IMR-90 (cell line): ENCODE results near the gene GRIK1. TPM values are rescaled to one million over a fixed set of nuclear protein-coding genes. Genes with fewer than 3 reads are reported as not detected.

ENCODE experiments used
- ATAC-seq: fragments of 200-7000 bp; cut with Tn5 transposase; 2 replicates; pipeline ENCODE4 v1.9.1; 2020; ENCODE audit warnings: low read depth, mild to moderate bottlenecking, moderate library complexity
- BruUV-seq: library from RNA; stranded (reverse); fragments of 400-500 nt; replicated peaks from 2 replicates; lab custom pipeline; 2021; lab: Mats Ljungman, UMichigan
- CTCF ChIA-PET: fragments of 300-600 bp; formaldehyde crosslinking; extraction: SDS; loops from one replicate; lab custom pipeline; 2021; ENCODE audit warnings: antibody characterized with exemption; lab: Yijun Ruan, JAX
- POLR2A ChIA-PET: fragments of 300-600 bp; sonication (Branson Sonifier 250); formaldehyde crosslinking; loops from one replicate; lab custom pipeline; 2022; ENCODE audit warnings: antibody characterized with exemption; ENCODE audit not compliant: unreplicated experiment; lab: Charles Lee
- DNase-seq: peaks from one replicate; pipeline ENCODE4 v3.0.0; 2013
- H2AFZ ChIP-seq: replicated peaks from 2 replicates; pipeline ENCODE3; 2013; ENCODE audit warnings: low read length, mild to moderate bottlenecking; ENCODE audit not compliant: poor library complexity
- H2AK5ac ChIP-seq: 2 replicates; pipeline ENCODE4 v1.6.1; 2013; ENCODE audit warnings: low read depth, low read length, inconsistent platforms
- H2AK9ac ChIP-seq: replicated peaks from 2 replicates; pipeline ENCODE3; 2013; ENCODE audit warnings: mild to moderate bottlenecking, low read depth, low read length, moderate library complexity; ENCODE audit not compliant: poor library complexity
- H2BK120ac ChIP-seq: 2 replicates; pipeline ENCODE4 v1.6.1; 2013; ENCODE audit warnings: low read depth, low read length, inconsistent platforms
- H2BK15ac ChIP-seq: 3 replicates; pipeline ENCODE4 v1.6.1; 2013; ENCODE audit warnings: low read depth, low read length, inconsistent platforms
- H2BK20ac ChIP-seq: 2 replicates; pipeline ENCODE4 v1.6.1; 2013; ENCODE audit warnings: low read depth, mild to moderate bottlenecking, inconsistent platforms, low read length, moderate library complexity
- H2BK5ac ChIP-seq: 2 replicates; pipeline ENCODE4 v1.6.1; 2013; ENCODE audit warnings: mild to moderate bottlenecking, low read depth, low read length, inconsistent platforms; ENCODE audit not compliant: poor library complexity, severe bottlenecking
- H3K14ac ChIP-seq: replicated peaks from 2 replicates; pipeline ENCODE4 v1.6.1; 2013; ENCODE audit warnings: low read depth, low read length, inconsistent platforms
- H3K18ac ChIP-seq: 2 replicates; pipeline ENCODE4 v1.6.1; 2013; ENCODE audit warnings: low read depth, low read length, control low read depth
- H3K23ac ChIP-seq: 2 replicates; pipeline ENCODE4 v1.6.1; 2013; ENCODE audit warnings: low read depth, low read length, inconsistent platforms
- H3K27ac ChIP-seq: 2 replicates; pipeline ENCODE4 v1.5.1; 2013; ENCODE audit warnings: mild to moderate bottlenecking, control low read depth, low read length; ENCODE audit not compliant: insufficient read depth
- H3K27me3 ChIP-seq: 2 replicates; pipeline ENCODE4 v1.6.1; 2013; ENCODE audit warnings: low read length; ENCODE audit not compliant: control insufficient read depth, insufficient read depth
- H3K36me3 ChIP-seq: 2 replicates; pipeline ENCODE4 v1.6.1; 2013; ENCODE audit warnings: low read length, mixed read lengths; ENCODE audit not compliant: control insufficient read depth, insufficient read depth
- H3K4ac ChIP-seq: 2 replicates; pipeline ENCODE4 v1.6.1; 2013; ENCODE audit warnings: low read depth, low read length, inconsistent platforms
- H3K4me1 ChIP-seq: 2 replicates; pipeline ENCODE4 v1.6.1; 2013; ENCODE audit warnings: low read length, mixed read lengths; ENCODE audit not compliant: control insufficient read depth, insufficient read depth
- H3K4me2 ChIP-seq: 2 replicates; pipeline ENCODE4 v1.6.1; 2013; ENCODE audit warnings: low read depth, mild to moderate bottlenecking, control low read depth, low read length, moderate library complexity
- H3K4me3 ChIP-seq: 2 replicates; pipeline ENCODE4 v1.5.1; 2013; ENCODE audit warnings: low read depth, mild to moderate bottlenecking, control low read depth, low read length, moderate library complexity; ENCODE audit not compliant: insufficient read depth
- H3K56ac ChIP-seq: 2 replicates; pipeline ENCODE4 v1.6.1; 2013; ENCODE audit warnings: low read length, inconsistent platforms; ENCODE audit not compliant: insufficient read depth; ENCODE audit errors: extremely low read depth
- H3K79me1 ChIP-seq, 2 experiments: 2 replicates each; pipeline ENCODE4 v1.6.1; 2013; ENCODE audit warnings: low read length in 2 of 2, inconsistent platforms in 1 of 2, low read depth in 1 of 2
- H3K9ac ChIP-seq: 2 replicates; pipeline ENCODE4 v1.6.1; 2013; ENCODE audit warnings: low read depth, low read length, control low read depth
- H3K9me1 ChIP-seq: 2 replicates; pipeline ENCODE4 v1.6.1; 2013; ENCODE audit warnings: low read length, inconsistent platforms; ENCODE audit not compliant: insufficient read depth
- H3K9me3 ChIP-seq: 2 replicates; pipeline ENCODE4 v1.6.1; 2013; ENCODE audit warnings: low read length; ENCODE audit not compliant: control insufficient read depth, insufficient read depth
- H4K20me1 ChIP-seq: 2 replicates; pipeline ENCODE4 v1.6.1; 2013; ENCODE audit warnings: low read length, inconsistent platforms; ENCODE audit not compliant: insufficient read depth
- H4K5ac ChIP-seq: 2 replicates; pipeline ENCODE4 v1.6.1; 2013; ENCODE audit warnings: mild to moderate bottlenecking, low read depth, low read length, control low read depth
- H4K8ac ChIP-seq, 2 experiments: 2 replicates each; pipeline ENCODE4 v1.6.1; 2013; ENCODE audit warnings: low read depth in 2 of 2, low read length in 2 of 2, control low read depth in 1 of 2, inconsistent platforms in 1 of 2
- H4K91ac ChIP-seq: 2 replicates; pipeline ENCODE4 v1.6.1; 2013; ENCODE audit warnings: low read depth, low read length, inconsistent platforms; ENCODE audit not compliant: insufficient read depth
- MXI1 ChIP-seq: IDR thresholded peaks from 2 replicates; pipeline ENCODE4 v1.6.1; 2012; ENCODE audit warnings: low read depth, mild to moderate bottlenecking, low read length, moderate library complexity, borderline replicate concordance
- WGBS, 2 experiments: methylation state at CpG; one replicate each; pipeline versions ENCODE4 v1.1.5 to v1.1.7; 2013; ENCODE audit warnings: missing lambda C conversion rate in 2 of 2; ENCODE audit not compliant: insufficient read length in 1 of 2; ENCODE audit errors: extremely low coverage in 2 of 2; 5-methylcytosine and 5-hydroxymethylcytosine counted together
- dilution Hi-C: fragments of 300-500 bp; cut with HindIII; formaldehyde crosslinking; loops from one replicate; pipeline ENCODE4 v1.14.3; 2018; ENCODE audit warnings: low sequenced_read_pairs; ENCODE audit not compliant: unreplicated experiment
- in situ Hi-C: fragments of 300-500 bp; cut with MboI; formaldehyde crosslinking; loops from 3 replicates; pipeline ENCODE4 v1.14.3; 2019; ENCODE audit warnings: low sequenced_read_pairs, inconsistent platforms, mixed read lengths
- intact Hi-C: fragments of 100-400 bp; cut with micrococcal nuclease; formaldehyde crosslinking; loops from 2 replicates; pipeline ENCODE4 v1.10.0; 2022
- polyA plus RNA-seq, 3 experiments: library from polyadenylated mRNA; depleted of rRNA; stranded (reverse); fragments of >200 nt; gene quantifications; 2 replicates each; pipeline ENCODE4 v1.2.3, GENCODE V29; 2012; ENCODE audit warnings: low replicate concordance in 1 of 3
- total RNA-seq: library from RNA; depleted of rRNA; stranded (reverse); fragments of >200 nt; gene quantifications from 2 replicates; pipeline ENCODE4 v1.2.3, GENCODE V29; 2012

GRIK1 gene
- total and polyA plus RNA-seq, 2 of the 4 experiments (the other 2 are of a cell fraction), result not detected

DNA sequence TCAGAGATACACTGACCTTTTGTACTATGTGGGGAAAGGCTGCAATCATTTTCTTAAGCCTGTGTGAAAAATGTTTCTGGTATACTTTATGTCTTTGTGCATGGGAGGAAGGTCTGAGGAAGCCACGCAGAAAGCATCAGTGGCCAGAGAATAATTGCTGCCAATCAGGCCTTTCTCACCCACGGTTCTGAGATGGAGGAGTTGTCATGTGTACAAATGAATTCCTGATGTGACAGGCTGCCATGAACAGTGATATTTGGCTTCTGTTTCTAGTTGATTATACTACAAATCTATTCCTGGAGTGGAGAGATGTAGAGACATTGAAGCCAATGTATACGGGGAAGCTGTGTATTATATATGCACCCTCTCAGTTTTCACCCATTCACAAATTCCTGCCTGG, 142.6 kb downstream of the GRIK1 start:
- Histone ChIP-seq H3K4me2 (no peak overlapping the region), H2BK20ac (no peak overlapping the region), H3K4me3 (no peak overlapping the region), H2BK120ac (no peak overlapping the region), H3K9me3 (no peaks in the 10 kb centered on the region), H4K5ac (no peak overlapping the region), H4K8ac (no peak overlapping the region), H2AFZ (no peak overlapping the region), H3K27ac (no peak overlapping the region), H3K27me3 (peaks cover 1% of the 10 kb centered on the region; the same call in 1 of the 2 replicates), H4K20me1 (no peaks in the 10 kb centered on the region), H3K9ac (no peak overlapping the region), H3K36me3 (no peaks in the 10 kb centered on the region), H2AK9ac (no peak overlapping the region), H3K14ac (no peak overlapping the region), H3K4ac (no peak overlapping the region), H3K4me1 (no peaks in the 10 kb centered on the region), H3K18ac (no peak overlapping the region), H3K9me1 (no peaks in the 10 kb centered on the region), H2BK5ac (no peak overlapping the region), H3K23ac (no peak overlapping the region), H3K79me1 (no peaks in the 10 kb centered on the region), H2AK5ac (no peak overlapping the region), H3K56ac (no peak overlapping the region), H2BK15ac (no peak overlapping the region), H4K91ac (no peak overlapping the region)
- POLR2A ChIA-PET, result no interaction called here
- no peak for DNase-seq
- intact Hi-C loops (no loop called here), in situ Hi-C loops (no loop called here), dilution Hi-C loops (no loop called here)
- no peak for ATAC-seq
- CTCF ChIA-PET, result no interaction called here
- BruUV-seq, result no TSS peak
- no CpG with 5 or more reads among the region's 3 CpGs for WGBS, 2 experiments
- TF ChIP-seq MXI1, result no peak
